Fibroblast of skin of scalp (primary cell): Measurements from ENCODE around the gene TBC1D22A.

ENCODE experiments used
- DNase-seq: peaks from one replicate; pipeline ENCODE4 v3.0.0-alpha.2; 2013

Gene TBC1D22A

GRCh38 chr22:47195484-47196165 is 433.2 kb downstream of the TBC1D22A start:
- DNase-seq: no peak

- DNase-seq: no peak
Measured at GRCh38 chr22:47196166-47196849, 433.9 kb downstream of the TBC1D22A start.

- no peak for DNase-seq
Measured at GRCh38 chr22:47196881-47197772, 434.7 kb downstream of the TBC1D22A start.

GRCh38 chr22:47197773-47198500 is 435.5 kb downstream of the TBC1D22A start:
- no peak for DNase-seq

GRCh38 chr22:47198801-47199251 is 436.4 kb downstream of the TBC1D22A start:
- no peak for DNase-seq

GRCh38 chr22:47199261-47199978 is 437.0 kb downstream of the TBC1D22A start:
- no peak for DNase-seq

- DNase-seq: no peak
Measured at GRCh38 chr22:47199979-47200272, 437.5 kb downstream of the TBC1D22A start.

GRCh38 chr22:47200273-47201051 is 438.0 kb downstream of the TBC1D22A start:
- no peak for DNase-seq

- DNase-seq: no peak
Measured at GRCh38 chr22:47201186-47201995, 438.9 kb downstream of the TBC1D22A start.

- DNase-seq: no peak
Measured at GRCh38 chr22:47201996-47202818, 439.8 kb downstream of the TBC1D22A start.

GRCh38 chr22:47202819-47203553 is 440.5 kb downstream of the TBC1D22A start:
- no peak for DNase-seq

- DNase-seq: no peak
Measured at GRCh38 chr22:47203554-47203991, 441.1 kb downstream of the TBC1D22A start.

- DNase-seq: no peak
Measured at GRCh38 chr22:47204002-47204979, 441.8 kb downstream of the TBC1D22A start.

GRCh38 chr22:47205081-47205491 is 442.6 kb downstream of the TBC1D22A start:
- DNase-seq: no peak

GRCh38 chr22:47205554-47205953 is 443.1 kb downstream of the TBC1D22A start:
- no peak for DNase-seq

GRCh38 chr22:47206164-47206563 is 443.7 kb downstream of the TBC1D22A start:
- DNase-seq: no peak

GRCh38 chr22:47206666-47207218 is 444.3 kb downstream of the TBC1D22A start:
- DNase-seq: no peak
